NCI-H526 (cell line): Measurements from ENCODE around the gene GABRB1.
"Not testable (repeated sequence)": the region's sequence is repeated elsewhere in the genome, so short reads cannot be mapped to it uniquely, and the experiment has no call there.

Source experiments
- DNase-seq, 2 experiments: peaks; one replicate each; lab custom pipeline; 2025; lab: John Stamatoyannopoulos, UW

The GABRB1 gene

DNA sequence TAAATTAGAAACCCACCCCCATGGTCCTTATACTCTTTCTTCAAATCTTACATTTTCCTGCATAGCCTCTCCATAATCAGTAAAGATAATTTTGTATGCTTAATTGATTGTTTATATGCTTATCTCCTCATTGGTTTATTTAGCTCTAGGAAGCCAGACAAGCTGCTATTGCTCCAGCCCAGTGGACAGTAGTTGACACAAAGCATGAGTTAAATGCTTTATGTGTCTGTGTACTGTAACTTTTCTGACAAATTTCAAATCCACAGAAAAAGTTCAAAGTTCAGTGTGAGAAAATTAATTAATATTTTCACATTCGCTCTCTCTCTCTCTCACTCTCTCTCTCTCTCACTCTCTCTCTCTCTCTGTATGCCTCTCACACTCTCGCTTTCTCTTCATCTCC, 181.7 kb downstream of the GABRB1 start:
- DNase-seq: no peak

DNA sequence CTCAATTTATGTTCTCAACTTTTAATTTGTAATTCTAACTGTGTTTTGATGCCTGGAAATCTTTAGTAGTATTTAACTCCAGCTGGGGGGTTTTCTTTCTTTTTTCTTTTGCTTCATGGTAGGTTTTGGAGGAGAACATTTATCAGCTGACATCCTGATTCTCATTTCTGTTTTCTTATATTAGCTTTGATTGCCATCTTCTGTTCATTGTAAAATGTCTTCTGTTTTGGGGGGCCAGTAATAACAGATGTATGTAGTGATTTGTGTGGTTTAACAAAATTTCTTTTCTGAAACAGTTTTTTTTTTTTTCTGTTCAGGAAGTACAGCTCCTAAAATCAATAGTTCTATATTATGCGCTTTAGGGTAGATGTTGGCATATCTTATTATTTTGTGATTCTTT, 182.2 kb downstream of the GABRB1 start:
- DNase-seq: no peak

DNA sequence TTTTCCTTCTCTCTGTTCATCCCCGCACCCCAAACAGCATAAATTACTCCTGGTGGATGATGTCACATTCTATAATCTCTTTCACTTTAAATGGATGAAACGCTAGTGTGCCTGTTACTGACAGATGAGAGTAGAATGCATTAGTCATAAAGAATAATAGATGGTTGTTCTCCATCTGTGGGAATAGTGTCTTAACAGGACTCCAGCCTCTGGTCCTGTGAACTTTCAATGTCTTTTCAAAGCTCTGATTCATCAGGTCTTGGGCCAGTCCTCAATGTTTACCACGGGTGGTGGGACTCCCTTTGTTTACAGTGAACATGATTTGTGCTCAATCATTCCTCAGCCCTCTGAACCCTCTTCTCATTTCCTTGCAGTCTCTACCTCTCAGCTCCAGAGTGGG, 182.6 kb downstream of the GABRB1 start:
- DNase-seq: peak in 1 of 2 experiments; percentile 40

DNA sequence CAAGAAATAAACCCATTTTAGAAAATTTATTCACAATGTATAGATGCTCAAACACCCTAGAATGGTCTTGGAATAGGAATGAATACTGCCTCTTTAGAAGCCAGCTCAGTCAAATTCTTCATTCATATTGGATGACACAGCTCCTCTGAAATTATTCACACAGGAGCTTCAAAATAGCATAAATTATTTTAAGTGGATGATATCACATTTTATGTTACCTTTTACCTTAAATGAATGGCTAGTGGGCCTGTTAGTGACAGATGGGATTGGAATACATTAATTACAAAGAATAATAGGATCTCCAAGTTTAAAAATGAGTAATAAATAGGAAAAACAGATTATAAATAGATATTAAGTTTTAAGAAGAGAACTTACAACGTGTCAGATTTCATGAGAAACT, 184.4 kb downstream of the GABRB1 start:
- DNase-seq: no peak

DNA sequence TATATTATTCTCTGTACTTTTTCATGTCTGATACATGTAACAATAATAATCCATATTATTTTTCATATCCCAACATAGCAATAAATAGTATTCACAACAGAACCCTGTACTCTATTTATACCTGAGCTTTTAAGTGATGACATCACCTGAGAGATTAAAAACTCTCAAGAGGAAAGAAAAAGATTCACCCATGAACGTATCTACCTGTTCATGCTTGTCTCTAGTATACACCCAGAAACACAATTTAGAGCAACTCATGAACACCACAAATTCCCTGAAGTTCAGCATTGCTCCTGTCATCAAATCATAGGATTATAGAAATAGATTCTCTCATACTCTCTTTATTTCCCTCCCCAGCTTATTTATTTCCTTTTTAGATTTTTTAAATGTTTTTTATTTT, 185.9 kb downstream of the GABRB1 start:
- DNase-seq: no peak

DNA sequence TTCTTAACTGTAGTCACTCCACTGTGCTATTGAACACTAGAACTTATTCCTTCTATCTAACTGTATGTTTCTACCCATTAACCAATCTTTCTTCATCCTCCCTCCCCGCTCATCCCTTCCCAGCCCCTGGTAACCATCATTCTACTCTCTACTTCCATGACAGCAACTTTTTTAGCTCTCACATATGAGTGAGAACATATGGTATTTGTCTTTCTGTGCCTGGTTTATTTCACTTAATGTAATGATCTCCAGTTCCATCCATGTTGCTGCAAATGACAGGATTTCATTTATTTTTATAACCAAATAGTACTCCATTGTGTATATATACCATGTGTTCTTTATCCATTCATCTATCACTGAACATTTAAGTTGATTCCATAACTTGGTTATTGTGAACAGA, 186.5 kb downstream of the GABRB1 start:
- DNase-seq: no peak

DNA sequence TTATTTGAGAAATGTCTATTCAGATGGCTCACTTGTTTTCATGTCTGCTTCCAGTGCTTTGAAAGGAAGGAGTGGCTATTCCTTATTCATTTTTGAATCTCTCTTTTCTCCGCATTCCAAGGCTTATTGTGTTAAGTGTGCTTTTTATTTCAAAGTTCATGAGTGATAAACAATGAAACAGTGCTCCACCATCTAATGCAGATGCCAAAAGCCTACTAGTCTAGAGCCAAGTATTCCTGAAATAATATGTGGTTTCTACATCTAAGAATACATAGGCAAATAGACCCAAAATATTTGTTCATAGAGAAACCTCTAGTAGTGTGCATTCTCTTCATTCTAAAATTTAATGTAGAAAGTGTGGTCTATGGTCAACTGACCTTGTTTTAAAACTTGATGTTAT, 187.3 kb downstream of the GABRB1 start:
- no peak for DNase-seq

DNA sequence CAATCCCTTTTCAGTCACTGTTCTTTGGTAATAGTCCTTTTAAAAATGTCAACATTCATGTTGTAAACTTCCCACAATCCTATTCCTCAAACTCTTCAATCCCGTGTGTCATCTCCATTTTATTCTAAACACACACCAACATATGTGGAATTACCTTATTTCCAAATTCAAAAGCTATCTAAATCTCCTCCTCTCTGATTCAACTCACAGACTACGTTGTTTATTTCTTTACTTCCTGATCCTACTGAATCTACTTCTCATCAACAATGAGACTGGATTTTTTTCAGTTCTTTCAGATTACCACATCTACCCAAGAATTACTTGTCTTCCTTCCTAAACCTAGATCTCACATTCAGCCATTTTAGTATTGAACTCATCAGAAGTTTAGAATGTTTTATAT, 188.2 kb downstream of the GABRB1 start:
- DNase-seq: no peak

DNA sequence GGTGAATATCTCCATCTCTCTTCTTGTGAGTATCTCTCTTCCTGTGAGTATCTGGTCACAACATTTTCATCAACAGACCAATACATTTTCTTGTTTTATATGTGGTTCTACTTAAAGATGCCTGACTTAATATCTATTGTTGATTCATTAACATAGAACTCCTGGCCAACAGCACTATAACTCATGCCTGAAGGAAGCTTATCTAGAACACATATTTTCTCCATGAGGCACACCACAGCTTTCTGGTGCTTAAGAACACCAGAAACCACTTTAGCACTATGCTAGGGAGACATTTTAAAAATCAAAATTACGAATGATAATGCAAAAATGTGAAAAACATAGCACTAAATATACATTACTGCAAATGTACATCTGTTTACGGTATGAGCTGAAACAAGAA, 190.4 kb downstream of the GABRB1 start:
- DNase-seq: no peak

DNA sequence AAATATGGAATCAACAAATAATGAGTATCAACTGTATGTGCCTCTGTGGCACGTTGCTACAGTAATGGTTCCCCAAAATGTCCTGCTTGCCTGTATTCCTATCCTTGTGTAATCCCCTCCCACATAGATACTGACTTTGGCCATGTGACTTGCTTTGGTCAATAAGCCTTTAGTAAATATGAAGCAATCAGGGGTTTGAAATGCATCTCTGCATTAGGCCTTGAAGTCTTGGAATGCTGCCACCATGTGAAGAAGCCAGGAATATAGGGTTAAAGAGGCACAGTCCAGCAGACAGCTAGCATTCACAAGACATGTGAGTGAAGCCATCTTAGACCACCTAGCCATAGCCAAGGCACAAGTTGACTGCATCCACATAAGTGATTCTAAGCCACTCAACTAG, 190.9 kb downstream of the GABRB1 start:
- no peak for DNase-seq

DNA sequence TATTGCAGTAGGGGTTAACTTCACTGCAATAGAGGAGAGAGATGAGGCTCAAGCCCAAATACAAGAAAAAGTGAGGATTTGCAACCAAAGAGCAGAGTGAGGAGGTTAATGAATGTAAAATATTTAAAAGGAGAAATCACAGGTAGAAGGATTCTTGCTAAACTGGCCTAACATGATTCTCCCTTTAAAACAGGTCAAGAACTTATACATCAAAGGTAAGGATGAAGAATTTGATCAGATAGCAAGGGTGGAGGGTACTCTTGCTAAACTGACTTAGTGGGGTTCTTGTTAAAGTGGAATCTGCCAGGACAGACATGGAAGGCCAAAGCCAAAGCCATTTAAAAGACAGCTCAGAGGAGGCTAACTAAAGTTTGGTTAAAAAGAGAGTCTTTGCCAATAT, 193.0 kb downstream of the GABRB1 start:
- no peak for DNase-seq

DNA sequence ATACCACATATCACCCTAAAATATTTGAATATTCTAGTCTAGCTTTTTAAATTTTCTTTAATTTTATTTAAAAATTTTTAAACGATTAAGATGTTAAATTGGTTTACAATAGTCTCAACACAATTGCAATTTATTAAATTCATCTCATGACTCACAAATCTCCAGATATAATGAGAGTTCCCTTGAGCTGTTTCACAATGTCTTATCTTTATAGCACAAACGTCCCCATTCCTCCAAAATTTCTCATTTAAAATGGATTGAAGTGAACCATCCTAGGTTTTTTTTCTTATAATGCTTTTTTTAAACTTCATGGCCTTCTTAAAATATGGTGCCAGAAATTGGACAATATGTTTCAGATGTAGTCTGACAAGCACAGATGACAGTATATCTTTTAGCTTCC, 204.4 kb downstream of the GABRB1 start:
- DNase-seq: no peak

DNA sequence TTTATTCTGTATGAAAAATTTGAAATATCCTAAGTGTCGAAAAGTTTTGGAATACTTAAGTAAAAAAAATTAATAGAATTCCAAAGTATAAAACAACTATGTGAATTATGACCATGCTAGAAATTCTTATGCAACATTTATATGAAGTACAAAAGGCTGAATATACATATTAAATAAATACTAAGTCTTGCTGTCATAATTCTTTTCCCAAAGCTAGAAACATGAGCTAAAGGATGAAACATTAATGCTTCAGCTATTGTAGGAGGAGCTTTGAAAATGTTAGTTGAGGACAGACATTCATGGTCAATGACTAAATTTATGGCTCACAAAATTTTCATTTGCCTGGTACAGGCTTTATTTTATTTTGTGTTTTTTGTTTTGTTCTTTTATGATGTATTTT, 207.3 kb downstream of the GABRB1 start:
- DNase-seq: no peak

DNA sequence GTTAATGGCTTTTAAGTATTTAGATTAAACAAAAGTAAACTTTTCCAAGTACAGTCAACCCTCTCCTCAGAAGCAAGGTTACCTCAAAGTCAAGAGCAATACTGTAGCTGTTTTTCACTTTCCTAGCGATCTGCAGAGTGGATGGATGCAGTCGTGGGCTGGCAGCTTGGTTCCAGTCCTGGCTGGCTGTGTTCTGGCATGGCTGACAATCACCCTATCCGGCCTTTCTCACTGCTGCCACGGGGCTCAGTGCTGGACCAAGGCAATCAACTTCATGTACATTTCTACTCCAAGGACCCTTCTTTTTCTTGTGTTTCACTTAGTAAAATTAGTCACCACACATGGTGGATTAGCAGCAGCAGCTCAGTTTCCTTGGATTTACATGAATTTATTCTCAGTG, 208.3 kb downstream of the GABRB1 start:
- DNase-seq: no peak

DNA sequence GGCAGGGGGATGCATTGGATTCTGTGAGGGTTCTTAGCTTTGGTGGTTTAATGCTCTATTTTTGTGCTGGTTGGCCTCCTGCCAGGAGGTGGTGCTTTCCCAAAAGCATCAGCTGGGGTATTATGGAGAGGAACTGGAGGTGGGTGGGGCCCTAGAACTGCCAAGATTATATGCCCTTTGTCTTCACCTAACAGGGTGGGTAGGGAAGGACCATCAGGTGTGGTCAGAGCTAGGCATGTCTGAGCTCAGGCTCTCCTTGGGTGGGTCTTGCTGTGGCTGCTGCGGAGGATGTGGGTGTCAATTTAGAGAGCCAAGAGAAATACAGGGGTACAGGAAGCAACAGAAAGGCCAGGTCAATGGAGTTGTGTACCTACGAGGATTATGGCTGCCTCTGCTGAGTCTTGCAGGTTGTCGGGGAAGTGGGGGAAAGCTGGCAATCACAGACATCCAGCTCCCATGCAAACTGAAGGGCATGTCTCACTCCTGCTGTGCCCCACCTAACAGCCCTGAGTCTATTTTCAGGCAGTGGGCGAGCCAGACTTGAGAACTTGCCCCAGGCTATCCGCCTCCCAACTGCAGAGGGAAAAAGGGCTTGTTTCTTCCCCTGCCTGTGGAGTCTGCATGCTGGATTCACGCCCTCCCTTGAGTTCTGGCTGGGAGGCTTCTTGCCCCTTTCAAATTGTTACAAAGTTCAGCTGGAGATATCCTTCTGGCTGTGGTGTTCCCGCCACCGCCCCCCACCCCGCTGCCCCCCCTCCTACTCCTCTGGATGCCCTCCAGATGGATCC, 220.2 kb downstream of the GABRB1 start:
- peak in 1 of 2 experiments; percentile 5 for DNase-seq

DNA sequence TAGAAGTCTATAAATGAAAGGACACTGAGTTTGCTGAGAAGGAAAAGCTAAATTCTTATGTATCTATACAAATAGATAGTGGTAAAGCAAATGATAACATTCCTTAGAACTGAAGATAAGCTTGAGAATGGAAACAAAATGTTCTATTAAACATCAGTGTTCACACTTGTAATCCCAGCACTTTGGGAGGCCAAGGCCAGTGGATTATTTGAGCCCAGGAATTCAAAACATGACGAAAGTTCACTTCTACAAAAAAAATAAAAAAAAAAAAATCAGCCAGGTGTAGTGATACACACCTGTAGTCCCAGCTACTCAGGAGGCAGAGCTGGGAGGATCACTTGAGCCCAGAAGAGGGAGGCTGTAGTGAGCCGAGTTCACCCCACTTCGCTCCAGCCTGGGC, 232.4 kb downstream of the GABRB1 start:
- DNase-seq: no peak

DNA sequence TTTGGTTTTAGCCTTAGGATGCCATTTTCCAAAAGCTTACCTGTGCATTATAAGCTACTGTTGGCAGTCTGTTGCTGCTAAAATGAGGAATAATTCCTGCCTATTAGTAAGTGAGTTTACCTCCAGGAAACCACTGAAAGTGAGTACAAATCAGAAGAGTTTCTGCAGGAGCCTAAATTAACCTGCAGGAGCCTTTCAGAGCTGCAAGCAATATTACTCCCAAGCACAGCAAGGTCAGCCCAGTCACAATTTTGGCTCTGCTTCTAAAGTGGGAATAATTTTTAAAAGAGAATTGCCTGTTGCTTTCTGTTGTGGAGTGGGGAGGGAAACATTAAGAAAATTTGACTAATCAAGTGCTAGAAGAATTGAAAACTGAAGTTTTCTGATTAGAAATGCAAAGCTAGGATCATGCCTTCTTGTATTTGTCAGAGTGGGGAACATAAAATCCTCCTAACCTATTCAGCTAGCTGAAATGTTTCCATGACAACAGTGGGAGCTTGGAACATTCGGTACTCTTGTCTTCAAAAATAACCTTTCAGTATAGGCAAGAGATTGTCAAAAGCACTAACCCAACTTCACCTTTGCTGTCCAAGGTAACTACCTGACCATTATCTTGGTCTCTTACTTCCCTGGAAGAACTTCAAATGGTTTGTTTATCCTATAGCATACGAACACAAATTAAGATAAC, 239.0 kb downstream of the GABRB1 start:
- peak in 1 of 2 experiments; percentile 4 for DNase-seq

DNA sequence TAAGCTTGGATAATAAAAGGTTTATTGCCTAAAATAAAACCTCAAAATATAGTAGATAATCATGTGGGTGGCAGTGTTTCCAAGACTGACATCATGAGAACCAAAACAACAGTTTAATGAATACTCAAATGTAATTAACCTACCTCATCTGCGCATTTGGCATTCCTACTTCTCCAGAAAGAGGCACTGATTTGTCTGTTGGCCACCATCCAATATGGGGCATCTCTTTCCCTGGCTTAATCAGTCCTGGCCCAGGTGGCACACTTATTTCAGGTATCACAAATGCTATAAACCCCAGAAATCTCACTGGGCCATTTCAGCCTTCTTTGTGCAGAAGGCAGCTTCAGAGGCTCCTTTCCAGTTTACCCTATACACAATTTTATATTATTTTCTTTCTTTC, 239.9 kb downstream of the GABRB1 start:
- DNase-seq: no peak

DNA sequence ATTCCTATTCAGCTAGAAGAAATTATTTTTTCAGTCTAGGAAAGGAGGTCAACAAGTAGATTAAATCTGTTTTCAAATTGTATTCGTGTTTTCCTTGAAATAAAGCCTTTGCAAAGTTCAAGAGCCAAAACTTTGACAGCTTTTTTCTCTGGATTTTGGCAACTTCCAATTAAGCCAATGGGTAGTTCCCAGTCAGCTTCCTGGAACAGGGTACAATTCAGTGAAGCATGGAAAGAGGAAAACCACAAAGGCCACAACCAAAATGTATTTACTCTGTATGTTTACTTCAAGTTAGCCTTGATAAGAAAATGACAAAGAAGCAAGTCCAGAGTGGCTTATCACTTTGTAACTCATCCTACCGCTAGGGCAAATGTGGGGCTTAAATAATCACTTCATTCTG, 243.5 kb downstream of the GABRB1 start:
- no peak for DNase-seq

DNA sequence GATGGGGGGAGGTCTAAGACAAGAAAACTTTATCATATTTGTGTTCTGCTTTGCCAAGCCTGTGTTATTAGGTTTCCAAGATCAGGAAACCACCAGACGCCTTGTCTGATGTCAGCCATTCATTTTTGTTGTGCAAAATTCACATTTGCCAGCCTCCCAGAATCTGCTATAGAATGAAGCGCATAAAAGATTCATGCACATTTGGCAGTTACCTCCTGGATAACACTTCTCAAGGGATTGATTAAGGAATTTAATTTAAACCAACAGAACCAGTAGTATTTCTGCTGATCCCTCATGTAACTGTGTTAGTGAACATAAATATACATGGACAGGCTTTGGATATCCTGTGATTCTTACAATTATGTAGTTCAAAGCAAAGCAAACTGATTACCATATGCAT, 244.2 kb downstream of the GABRB1 start:
- DNase-seq: no peak

DNA sequence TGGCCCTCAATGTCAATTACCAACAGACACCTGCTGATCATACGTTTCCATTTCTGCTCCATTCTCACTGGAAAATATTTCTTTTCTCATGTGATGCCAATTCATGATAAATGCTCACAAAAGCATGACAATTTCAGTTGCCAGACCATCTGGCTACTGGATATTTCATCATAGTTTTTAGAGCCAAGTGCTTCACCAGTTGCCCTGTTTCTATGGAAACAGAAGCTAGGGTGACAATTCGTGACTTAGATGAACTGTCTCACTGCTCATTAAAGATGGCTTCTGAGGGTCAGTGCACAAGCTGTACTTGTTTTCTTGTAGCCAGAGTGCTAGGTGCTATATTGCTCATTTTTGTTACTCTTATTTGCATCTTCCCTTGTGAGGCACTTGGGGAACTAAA, 247.3 kb downstream of the GABRB1 start:
- DNase-seq: no peak

DNA sequence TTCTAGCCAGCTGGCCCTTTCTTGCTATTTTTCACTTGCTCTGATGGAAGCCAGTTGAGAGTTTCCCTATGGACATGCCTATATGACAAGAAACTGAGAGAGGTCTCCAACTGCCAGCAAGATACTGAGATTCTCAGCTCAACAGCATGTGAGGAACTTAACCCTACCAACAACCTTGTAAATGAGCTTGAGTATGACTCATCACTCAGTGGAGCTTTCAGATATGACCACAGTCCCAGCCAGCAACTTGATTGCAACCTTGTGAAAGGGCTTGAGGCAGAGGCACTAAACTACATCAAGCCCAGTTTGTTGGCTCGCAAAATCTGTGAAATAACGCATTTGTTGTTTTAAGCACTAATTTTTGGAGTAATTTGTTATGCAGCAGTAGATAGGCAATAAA, 256.4 kb downstream of the GABRB1 start:
- no peak for DNase-seq

DNA sequence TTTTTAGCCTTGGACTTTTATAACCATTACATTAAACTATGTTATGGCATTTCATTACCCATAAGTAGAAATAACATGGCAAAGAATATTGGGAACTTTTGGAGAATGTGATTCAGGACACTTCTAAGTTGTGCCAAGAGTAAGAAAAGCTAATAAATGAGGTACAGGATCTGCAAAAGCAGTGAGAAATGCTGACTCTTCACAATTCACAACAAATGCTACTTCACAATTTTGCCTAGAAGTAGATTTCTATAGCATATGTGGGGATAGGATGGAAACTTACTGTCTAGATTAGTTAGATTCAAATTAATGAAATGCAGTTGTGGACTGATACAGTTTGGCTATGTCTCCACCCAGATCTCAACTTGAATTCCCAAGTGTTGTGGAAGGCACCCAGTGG, 258.4 kb downstream of the GABRB1 start:
- no peak for DNase-seq

DNA sequence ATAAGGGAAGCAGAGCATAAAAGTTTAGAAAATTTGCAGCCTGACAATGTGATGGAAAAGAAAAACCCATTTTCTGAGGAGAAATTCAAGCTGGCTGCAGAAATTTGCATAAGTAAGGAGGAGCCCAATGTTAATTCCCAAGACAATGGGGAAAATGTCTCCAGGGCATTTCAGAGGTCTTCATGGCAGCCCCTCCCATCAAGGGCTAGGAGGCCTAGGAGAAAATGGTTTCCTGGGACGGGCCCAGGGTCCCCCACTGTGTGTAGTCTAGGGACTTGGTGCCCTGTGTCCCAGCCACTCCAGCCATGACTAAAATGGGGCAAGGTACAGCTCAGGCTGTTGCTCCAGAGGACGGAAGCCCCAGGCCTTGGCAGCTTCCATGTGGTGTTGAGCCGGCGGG, 259.5 kb downstream of the GABRB1 start:
- DNase-seq: not testable (repeated sequence)
